ENCODE results near the gene SFTA2.

Gene SFTA2

GRCh38 chr6:30884521-30885480, 47.2 kb downstream of the SFTA2 start:
- in situ Hi-C loops (cut with HindIII; ENCODE audit: low pct_ligation_motif_present, low pct_unique_long_range_greater_than_20kb, low sequenced_read_pairs), result no loop called here
- DNase-seq, result peak; percentile 43

DNA sequence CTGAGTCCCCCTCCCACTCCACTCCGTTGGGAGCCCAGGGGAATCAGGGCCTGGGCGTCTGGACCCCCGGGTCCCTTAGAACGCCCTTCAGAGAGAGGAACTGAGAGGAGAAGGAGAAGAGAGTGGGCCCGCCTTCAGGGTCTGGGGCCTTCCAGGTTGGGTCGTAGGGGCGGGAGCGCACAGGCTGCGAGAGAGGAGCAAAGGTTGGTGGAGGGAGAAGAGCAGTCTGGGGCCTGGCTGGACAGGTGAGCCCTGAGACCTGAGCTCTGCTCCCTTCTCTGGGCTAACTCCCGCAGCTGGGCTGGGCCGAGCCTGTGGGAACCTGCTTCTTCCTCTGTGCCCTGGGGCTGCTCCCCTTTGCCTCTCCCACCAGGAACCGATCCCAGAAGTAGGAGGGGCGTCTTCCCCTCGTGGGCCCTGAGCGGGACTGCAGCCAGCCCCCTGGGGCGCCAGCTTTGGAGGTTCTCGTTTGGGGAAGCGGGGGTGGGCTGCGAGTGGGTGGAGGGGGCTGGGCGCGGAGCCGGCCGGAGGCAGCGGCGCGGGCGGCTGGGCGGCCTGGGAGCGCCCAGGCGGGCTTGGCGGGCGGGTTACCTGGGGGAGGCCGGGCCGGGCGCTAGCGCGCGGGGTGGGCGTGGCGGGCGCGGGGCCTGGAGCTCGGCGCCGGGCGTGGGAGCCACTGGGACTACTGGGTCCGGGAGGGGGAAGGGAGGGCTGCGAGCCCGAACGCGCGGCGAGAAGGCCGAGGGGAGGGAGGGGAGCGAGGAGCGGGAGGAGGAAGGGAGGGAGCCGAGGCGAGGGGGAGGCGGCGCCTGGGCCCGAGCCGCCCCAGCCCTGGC, 48.1 kb downstream of the SFTA2 start, which contains the start of gene DDR1:
Gene DDR1, plus strand, starts transcription at position 835 of the 836 bp plus-strand sequence. CDS start 4,211 bp downstream, outside the sequence.
- in situ Hi-C loops (cut with HindIII; ENCODE audit: low pct_ligation_motif_present, low pct_unique_long_range_greater_than_20kb, low sequenced_read_pairs), result no loop called here
- peak; percentile 41 for DNase-seq

DNA sequence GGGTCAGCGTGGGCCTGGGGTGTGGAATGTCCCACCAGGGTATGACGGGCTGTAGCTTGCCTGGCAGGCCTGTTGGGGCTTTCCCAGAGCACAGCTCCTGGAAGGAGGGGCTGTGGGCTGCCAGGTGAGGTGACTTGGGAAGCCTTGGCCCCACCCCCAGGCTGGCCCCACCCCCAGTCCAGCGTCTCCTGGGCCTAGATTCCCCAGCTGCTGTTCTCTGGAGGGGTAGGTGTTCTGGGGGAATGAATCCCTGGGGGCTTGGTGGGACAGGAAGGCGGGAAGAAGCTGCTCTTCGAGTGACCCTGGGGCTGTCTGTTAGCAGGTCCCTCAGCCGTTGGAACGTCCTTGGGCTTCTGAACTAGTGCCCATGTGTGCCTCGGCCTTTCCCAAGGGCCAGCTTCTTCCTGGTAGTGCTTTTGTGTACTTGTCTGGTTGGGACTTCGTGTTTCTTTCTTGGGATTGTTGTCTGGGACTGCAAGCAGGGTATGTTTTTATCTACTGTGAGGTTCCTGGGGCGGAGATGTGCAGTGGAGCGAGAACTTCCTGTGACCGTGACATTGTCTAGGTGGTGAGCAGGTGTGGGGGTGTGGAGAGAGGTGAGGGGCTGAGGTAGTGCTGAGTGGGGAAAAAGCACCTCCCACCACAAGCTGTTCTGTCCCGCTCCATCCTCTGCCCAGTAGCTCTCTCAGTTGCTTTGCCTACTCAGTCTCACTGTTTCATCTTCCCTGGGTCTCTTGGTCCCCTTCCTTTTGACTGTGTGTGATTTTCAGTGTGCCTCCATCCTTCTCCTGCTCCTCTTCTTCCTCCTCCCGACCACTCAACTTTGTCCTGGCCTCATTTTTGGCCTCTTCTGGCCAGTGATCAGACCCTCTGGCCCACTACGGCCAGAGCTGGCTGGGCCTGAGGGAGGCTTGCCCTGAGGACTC, 48.9 kb downstream of the SFTA2 start:
- in situ Hi-C loops (cut with HindIII; ENCODE audit: low pct_ligation_motif_present, low pct_unique_long_range_greater_than_20kb, low sequenced_read_pairs), result no loop called here
- DNase-seq, result no peak

GRCh38 chr6:30882204-30882758, 49.7 kb downstream of the SFTA2 start:
- no peak for DNase-seq
- in situ Hi-C loops (cut with HindIII; ENCODE audit: low pct_ligation_motif_present, low pct_unique_long_range_greater_than_20kb, low sequenced_read_pairs), result no loop called here

DNA sequence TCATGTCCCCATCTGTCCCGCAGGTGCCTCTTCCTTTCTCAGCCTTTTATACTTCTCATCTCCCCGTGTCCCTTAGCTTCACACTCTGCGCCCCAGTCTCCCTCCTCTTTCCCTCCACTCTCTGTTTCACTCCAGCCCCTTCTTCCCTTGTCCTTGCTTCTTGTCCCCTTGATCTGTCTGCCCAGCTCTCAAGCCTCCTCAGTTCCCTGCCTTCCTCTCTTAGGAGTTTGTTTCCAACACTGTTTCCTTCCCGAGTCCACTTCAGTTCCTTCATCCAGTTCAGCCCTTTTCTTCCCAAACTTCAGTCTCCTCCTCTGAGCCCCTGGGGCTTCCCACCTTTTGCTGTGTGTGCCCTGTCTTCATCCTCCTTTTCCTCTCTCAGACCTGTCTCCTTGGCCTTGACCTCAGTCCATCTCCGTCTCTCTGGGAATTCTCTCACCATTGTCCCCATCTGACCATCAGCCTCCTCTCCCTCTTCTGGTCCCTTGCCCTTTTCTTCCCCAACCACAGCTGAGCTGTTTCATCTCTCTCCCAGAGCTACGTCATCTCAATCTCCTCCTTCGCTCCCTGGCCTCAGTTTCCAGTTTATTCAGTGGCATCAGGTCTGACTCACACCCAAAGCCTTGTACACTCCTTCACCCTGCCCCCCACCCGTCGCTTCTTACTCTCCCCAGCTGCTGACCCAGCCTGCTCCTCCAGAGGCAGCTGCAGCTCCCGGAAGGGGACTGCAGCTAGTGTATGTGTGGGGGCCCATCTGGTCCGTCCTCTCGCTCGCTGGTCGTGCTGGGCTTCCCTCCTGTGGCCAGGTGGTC, 50.4 kb downstream of the SFTA2 start:
- in situ Hi-C loops (cut with HindIII; ENCODE audit: low pct_ligation_motif_present, low pct_unique_long_range_greater_than_20kb, low sequenced_read_pairs), result no loop called here
- DNase-seq, result no peak

Data from ACHN (cell line).